GM06990 (cell line): Measurements from ENCODE around the gene SCEL.

Source experiments
- DNase-seq: peaks from one replicate; pipeline ENCODE4 v3.0.0-alpha.2; 2011; ENCODE audit not compliant: insufficient read length; ENCODE audit errors: extremely low read depth
- H3K27me3 ChIP-seq: replicated peaks from 2 replicates; pipeline ENCODE4 v1.6.0; 2011; ENCODE audit warnings: low read length; ENCODE audit not compliant: control insufficient read depth, insufficient read depth
- H3K36me3 ChIP-seq: 2 replicates; pipeline ENCODE4 v1.5.1; 2011; ENCODE audit warnings: low read length; ENCODE audit not compliant: control insufficient read depth, insufficient read depth
- H3K4me3 ChIP-seq: replicated peaks from 2 replicates; pipeline ENCODE4 v1.5.1; 2011; ENCODE audit warnings: low read depth, mild to moderate bottlenecking, control low read depth, low read length
- CTCF ChIP-seq: IDR thresholded peaks from 2 replicates; pipeline ENCODE4 v1.5.1; 2011; ENCODE audit warnings: low read length, control low read depth, mild to moderate bottlenecking, inconsistent platforms; ENCODE audit not compliant: insufficient read depth, poor library complexity, severe bottlenecking

The SCEL gene

GRCh38 chr13:77521595-77522367 lies 13.7 kb upstream of the SCEL start:
- Histone ChIP-seq H3K27me3 (no peaks in the 10 kb centered on the region), H3K36me3 (no peaks in the 10 kb centered on the region), H3K4me3 (no peak overlapping the region)
- DNase-seq, result no peak
- TF ChIP-seq CTCF, result no peak

- DNase-seq, result no peak
- H3K36me3 ChIP-seq, result no peaks in the 10 kb centered on the region
- TF ChIP-seq CTCF, result no peak
- no peak overlapping the region for H3K4me3 ChIP-seq
- H3K27me3 ChIP-seq, result no peaks in the 10 kb centered on the region
Measured at GRCh38 chr13:77522444-77522843, 13.1 kb upstream of the SCEL start.

- DNase-seq, result no peak
- no peak for TF ChIP-seq CTCF
- Histone ChIP-seq H3K27me3 (no peaks in the 10 kb centered on the region), H3K4me3 (no peak overlapping the region), H3K36me3 (no peaks in the 10 kb centered on the region)
Measured at GRCh38 chr13:77523386-77523785, 12.1 kb upstream of the SCEL start.

GRCh38 chr13:77523834-77524728 lies 11.4 kb upstream of the SCEL start:
- no peak for TF ChIP-seq CTCF
- no peak for DNase-seq

GRCh38 chr13:77528414-77528813 lies 7.1 kb upstream of the SCEL start:
- TF ChIP-seq CTCF, result no peak
- no peak overlapping the region for H3K4me3 ChIP-seq
- DNase-seq, result no peak
- no peaks in the 10 kb centered on the region for H3K36me3 ChIP-seq
- no peaks in the 10 kb centered on the region for H3K27me3 ChIP-seq

More at GRCh38 chr13:77523834-77524728, 11.4 kb upstream of the SCEL start:
- Histone ChIP-seq H3K27me3 (no peaks in the 10 kb centered on the region), H3K4me3 (no peak overlapping the region), H3K36me3 (no peaks in the 10 kb centered on the region)
